HepG2 (cell line): Measurements from ENCODE around the gene KRABD2.

Experiments
- HNRNPK ChIP-seq: fragments of 200-400 bp; formaldehyde crosslinking; IDR thresholded peaks from 2 replicates; pipeline ENCODE4 v1.6.1; 2018; ENCODE audit warnings: low read length, low read depth, moderate library complexity, mild to moderate bottlenecking; ENCODE audit not compliant: poor library complexity, severe bottlenecking
- TF ChIP-seq, protein P1 (sequence below): sonication (generic); formaldehyde crosslinking; IDR thresholded peaks from 2 replicates; pipeline ENCODE4 v1.5.0; 2020; ENCODE audit warnings: mild to moderate bottlenecking, missing genetic modification reagents, moderate library complexity

DNA sequence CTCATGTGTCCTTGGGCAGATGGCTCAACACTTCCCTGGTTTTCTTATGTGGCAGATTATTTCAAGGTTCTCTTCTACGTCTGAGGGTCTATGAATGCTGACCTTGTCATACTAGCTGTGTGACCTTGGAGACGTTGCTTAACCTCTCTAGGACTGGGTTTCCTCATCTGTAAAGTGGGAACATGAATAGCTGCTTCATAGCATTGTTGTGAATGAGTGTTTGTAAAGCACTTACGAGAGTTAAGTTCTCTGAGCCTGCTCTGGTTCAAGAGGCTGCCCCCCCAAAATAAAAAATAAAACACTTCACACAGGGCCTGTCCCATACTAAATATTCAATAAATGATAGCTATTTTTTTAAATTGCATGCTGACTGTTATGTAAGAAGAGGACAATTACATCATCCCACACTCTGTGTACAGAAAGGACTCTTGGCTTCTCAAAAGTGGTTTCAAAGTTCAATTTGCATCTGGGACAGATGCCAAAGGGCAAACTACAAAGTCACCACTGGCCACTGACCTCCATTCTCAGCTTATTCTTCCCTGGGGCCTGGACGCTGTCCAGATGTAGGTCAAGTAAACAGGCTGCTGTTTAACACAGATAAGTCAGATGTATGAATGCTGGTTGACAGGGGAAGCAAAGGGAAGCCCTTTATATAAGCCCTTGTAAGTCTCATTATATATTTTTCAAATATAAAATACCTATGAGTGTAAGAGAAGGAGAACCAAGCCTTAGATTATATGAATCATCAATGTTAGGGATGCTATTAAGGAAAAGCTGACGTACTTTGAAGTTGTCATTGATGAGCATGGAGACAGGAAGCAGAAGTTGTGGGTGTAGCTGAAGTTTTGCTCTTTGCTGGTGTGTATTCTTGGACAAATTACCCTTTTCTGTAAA is 43.8 kb upstream of the KRABD2 start:
- TF ChIP-seq HNRNPK = no peak
- TF ChIP-seq, protein P1, sequence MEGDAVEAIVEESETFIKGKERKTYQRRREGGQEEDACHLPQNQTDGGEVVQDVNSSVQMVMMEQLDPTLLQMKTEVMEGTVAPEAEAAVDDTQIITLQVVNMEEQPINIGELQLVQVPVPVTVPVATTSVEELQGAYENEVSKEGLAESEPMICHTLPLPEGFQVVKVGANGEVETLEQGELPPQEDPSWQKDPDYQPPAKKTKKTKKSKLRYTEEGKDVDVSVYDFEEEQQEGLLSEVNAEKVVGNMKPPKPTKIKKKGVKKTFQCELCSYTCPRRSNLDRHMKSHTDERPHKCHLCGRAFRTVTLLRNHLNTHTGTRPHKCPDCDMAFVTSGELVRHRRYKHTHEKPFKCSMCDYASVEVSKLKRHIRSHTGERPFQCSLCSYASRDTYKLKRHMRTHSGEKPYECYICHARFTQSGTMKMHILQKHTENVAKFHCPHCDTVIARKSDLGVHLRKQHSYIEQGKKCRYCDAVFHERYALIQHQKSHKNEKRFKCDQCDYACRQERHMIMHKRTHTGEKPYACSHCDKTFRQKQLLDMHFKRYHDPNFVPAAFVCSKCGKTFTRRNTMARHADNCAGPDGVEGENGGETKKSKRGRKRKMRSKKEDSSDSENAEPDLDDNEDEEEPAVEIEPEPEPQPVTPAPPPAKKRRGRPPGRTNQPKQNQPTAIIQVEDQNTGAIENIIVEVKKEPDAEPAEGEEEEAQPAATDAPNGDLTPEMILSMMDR = no peak
